Skin epidermis (tissue), 12 donors: Measurements from ENCODE around the gene LTB4R.

ENCODE experiments used
- H3K27ac ChIP-seq, 21 experiments: fragments of 200-600 bp; sonication (generic) in 11 of 21; one replicate each; pipeline ENCODE4 v1.5.0; 2020; ENCODE audit warnings: mild to moderate bottlenecking in 3 of 21, inconsistent platforms in 2 of 21, moderate library complexity in 2 of 21
- H3K4me3 ChIP-seq, 7 experiments: fragments of 200-600 bp; sonication (generic) in 2 of 7; one replicate each; pipeline ENCODE4 v1.5.0; 2020; ENCODE audit warnings: inconsistent platforms in 2 of 7, mild to moderate bottlenecking in 2 of 7, moderate library complexity in 1 of 7

The LTB4R gene

GRCh38 chr14:24360281-24360680 is 49.0 kb downstream of the LTB4R start:
- no peak overlapping the region for H3K27ac ChIP-seq
- no peak overlapping the region for H3K4me3 ChIP-seq

DNA sequence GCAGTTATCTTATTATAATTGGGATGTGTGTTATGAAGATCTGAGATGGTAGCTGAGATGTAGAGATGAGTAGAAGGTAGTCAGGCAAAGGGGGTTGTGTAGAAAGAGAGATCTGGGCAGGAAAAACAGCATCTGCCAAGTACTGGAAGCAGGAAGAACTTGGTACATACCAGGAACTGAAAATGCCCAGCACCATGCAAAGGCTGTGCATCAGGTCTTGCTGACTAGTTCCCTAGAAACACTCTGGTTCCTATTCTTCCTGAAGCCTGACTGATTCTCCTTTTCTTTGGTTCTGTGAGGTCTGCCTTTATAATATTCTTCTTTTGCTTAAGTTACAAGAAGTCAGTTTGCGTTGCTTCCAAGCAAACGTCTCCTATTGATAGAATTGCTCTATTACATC is 50.0 kb downstream of the LTB4R start:
- Histone ChIP-seq H3K27ac (no peak overlapping the region), H3K4me3 (no peak overlapping the region)

- peak overlapping the region in 2 of 21 experiments; percentile 58 to 61 for H3K27ac ChIP-seq
- no peak overlapping the region for H3K4me3 ChIP-seq
Observed at GRCh38 chr14:24362241-24362960, 51.1 kb downstream of the LTB4R start.

DNA sequence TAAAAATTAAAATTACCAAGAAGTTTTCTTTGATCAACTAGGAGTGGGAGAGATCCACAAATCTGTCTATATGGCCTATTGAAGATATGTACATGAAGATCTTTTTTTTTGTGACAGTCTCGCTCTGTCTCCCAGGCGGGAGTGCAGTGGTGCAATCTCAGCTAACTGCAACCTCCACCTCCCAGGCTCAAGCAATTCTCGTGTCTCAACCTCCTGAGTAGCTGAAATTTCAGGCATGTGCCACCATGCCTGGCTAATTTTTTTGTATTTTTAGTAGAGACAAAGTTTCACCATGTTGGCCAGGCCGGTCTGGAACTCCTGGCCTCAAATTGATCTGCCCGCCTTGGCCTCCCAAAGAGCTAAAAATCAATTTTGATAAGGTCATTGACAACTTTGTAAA is 52.1 kb downstream of the LTB4R start:
- no peak overlapping the region for H3K4me3 ChIP-seq
- no peak overlapping the region for H3K27ac ChIP-seq

- Histone ChIP-seq H3K27ac (peak overlapping the region in 16 of 21 experiments; percentile 73 to 94 (median 85)), H3K4me3 (no peak overlapping the region)
Observed at GRCh38 chr14:24364841-24365240, 53.5 kb downstream of the LTB4R start.

DNA sequence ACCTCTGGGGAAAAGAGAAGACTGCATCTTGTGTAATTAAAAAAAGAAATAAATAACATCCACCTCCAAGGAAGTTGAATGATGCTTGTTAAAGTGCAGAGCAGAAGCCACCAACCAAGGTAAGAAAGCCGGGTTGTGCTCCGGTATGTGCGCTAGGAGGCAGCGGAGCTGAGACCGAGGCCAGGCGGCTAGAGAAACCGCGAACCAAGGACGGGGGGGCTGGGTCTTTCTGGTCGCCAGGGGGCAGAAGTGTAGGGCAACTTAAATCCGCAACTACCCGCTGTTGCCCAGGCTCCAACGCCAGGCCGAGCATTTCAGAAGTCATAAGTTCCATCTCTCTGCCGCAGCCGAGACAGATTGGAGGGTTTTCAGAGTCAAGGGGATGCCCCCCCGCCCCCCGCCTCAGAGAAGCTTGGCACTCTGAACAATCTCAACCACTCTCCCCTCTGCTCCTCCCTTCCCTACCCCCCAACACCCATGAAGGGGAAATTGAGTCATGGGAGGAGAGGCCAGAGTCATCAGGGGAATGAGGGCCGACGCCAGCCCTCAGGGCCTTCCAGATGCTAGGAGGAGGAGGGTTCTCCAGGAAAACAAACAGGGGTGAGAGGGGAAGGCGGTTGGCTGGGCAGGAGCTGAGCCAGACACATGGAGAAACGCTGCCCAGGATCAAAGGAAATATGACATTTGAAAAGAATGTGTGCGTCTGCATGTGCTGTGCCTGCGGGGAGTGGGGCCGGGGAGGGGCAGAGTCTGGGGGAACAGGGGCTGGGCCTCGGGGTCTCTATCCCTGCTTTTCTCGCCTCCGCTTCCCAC is 54.5 kb downstream of the LTB4R start:
- H3K27ac ChIP-seq: peak overlapping the region in 20 of 21 experiments; percentile 72 to 98 (median 85)
- peak overlapping the region in 6 of 7 experiments; percentile 3 to 52 (median 39) for H3K4me3 ChIP-seq

DNA sequence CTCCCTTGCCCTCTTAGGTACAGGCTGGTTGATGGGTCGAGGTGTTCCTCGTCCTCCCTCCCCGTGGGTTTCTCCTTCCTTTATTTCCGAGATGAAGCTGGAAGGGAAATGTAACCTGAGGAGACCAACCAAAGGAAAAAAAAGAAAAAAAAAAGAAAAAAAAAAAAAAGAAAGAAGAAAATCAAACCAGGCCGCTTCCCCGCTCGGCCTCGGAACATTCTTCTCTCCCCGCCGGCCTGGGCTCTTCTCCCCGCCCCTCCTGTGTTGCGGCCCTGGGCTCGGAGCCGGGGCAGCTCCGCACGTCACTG is 55.1 kb downstream of the LTB4R start:
- Histone ChIP-seq H3K4me3 (peak overlapping the region; percentile 3 to 52 (median 40)), H3K27ac (peak overlapping the region in 20 of 21 experiments; percentile 72 to 98 (median 85))

DNA sequence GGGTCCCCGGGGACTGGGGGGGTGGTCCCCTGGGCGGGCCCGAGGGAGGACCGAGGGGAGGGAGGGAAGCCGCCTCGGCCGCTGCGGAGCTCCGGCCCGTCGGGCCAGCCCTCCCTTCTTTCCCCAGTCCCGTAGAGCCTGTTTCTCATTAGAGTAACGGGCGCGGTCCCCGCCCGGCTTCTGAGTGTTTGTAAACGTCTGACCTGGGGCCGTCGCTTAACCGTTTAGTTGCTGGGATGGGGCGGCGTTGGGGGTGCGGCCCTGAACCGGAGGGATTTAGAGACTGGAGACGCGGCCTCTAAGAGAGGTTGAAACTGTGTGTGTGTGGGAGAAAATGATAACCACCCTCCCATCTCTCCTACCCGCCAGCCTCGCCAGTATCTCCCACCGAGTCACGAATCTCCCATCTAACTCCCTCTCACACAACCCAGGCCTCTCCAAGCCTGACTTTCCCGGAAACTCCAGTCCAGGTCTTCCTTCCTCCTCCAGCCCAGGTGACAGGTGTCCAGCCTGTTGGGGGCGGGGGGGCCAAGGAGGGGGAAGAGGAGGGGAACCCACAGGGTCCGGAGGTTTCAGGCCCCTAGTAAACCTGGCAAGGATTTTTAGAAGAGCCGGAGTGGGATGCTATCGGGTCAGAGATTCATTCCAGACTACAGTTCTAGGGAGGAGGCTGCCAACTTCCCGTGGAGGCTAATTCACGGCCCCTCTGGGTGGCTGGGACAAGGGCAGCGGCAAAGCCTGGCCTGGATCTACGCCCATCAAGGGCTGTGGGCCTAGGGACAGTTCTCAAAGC is 55.6 kb downstream of the LTB4R start:
- Histone ChIP-seq H3K4me3 (peak overlapping the region; percentile 10 to 52 (median 40)), H3K27ac (peak overlapping the region; percentile 56 to 98 (median 84))
